ENCODE measurements around the gene CTBP2. TPM values are rescaled to one million over a fixed set of nuclear protein-coding genes. Genes with fewer than 3 reads are reported as not detected.

Gene CTBP2
- total and polyA plus RNA-seq, 10 of the 15 experiments (the other 5 are each of a cell fraction or from before 2014, with no cell fraction given), result 0.02 to 0.72 (median 0.06) TPM; not detected in 2

GRCh38 chr10:125142946-125143345 is 17.4 kb downstream of the CTBP2 start:
- Histone ChIP-seq H3K9ac (ENCODE audit: control insufficient read depth, insufficient read depth, low read length) (no peak overlapping the region), H3K9me3 (replicated peaks; ENCODE audit: control insufficient read depth, insufficient read depth, low read length) (no peaks in the 10 kb centered on the region), H3K79me2 (ENCODE audit: control insufficient read depth, insufficient read depth, low read length) (no peaks in the 10 kb centered on the region), H4K20me1 (ENCODE audit: control insufficient read depth, insufficient read depth) (no peaks in the 10 kb centered on the region; the same call in 1 of the 2 replicates), H3K4me3 (no peak overlapping the region), H3K4me1 (ENCODE audit: control insufficient read depth, insufficient read depth, low read length) (peaks cover 3% of the 10 kb centered on the region; the same call in 1 of the 2 replicates), H3K36me3 (ENCODE audit: control insufficient read depth in 2 of 2, insufficient read depth in 2 of 2, low read length in 1 of 2) (no peaks in the 10 kb centered on the region), H3K4me2 (ENCODE audit: control insufficient read depth, insufficient read depth) (no peak overlapping the region), H2AFZ (ENCODE audit: control insufficient read depth, low read depth, low read length) (no peak overlapping the region), H3K27me3 (replicated peaks in 1 of 2; ENCODE audit: control insufficient read depth in 2 of 2, insufficient read depth in 2 of 2, low read length in 1 of 2) (no peaks in the 10 kb centered on the region; a peak in 2 of 4 replicates), H3K27ac (ENCODE audit: control insufficient read depth, insufficient read depth) (no peak overlapping the region)
- DNase-seq (ENCODE audit: low read depth, low spot score), result no peak
- WGBS (ENCODE audit: insufficient coverage, insufficient replicate concordance, low lambda C conversion rate, missing lambda C conversion rate), result 64% methylated on average over 9 of the region's 9 CpGs
- no TSS peak for BruUV-seq (replicated peaks)
- intact Hi-C loops (cut with micrococcal nuclease; ENCODE audit: unreplicated experiment), result no loop called here
- ChIA-PET CTCF (no interaction called here), RAD21 (ENCODE audit: unreplicated experiment) (no interaction called here), SMC1A (ENCODE audit: uncharacterized antibody, unreplicated experiment) (no interaction called here), POLR2A (no interaction called here)
- TF ChIP-seq DPF2 (IDR thresholded peaks at IDR 0.05) (no peak), SMARCA5 (IDR thresholded peaks at IDR 0.05) (no peak), RB1 (IDR thresholded peaks at IDR 0.05; ENCODE audit: borderline replicate concordance) (no peak), PML (IDR thresholded peaks at IDR 0.05; ENCODE audit: low read length) (no peak), HDAC6 (IDR thresholded peaks at IDR 0.05; ENCODE audit: unreplicated experiment) (no peak), GABPA (IDR thresholded peaks at IDR 0.05; ENCODE audit: low read depth) (no peak), ZBTB4 (CRISPR knock-in tag; IDR thresholded peaks at IDR 0.05) (no peak), IRF4 (IDR thresholded peaks at IDR 0.05; ENCODE audit: low read depth, low read length) (no peak), TCF12 (IDR thresholded peaks at IDR 0.05; ENCODE audit: low read depth, low read length) (no peak), RELA (IDR thresholded peaks at IDR 0.05; ENCODE audit: borderline replicate concordance, partially characterized antibody) (no peak), JUNB (IDR thresholded peaks at IDR 0.05) (no peak)
- TF ChIP-seq, protein P1, sequence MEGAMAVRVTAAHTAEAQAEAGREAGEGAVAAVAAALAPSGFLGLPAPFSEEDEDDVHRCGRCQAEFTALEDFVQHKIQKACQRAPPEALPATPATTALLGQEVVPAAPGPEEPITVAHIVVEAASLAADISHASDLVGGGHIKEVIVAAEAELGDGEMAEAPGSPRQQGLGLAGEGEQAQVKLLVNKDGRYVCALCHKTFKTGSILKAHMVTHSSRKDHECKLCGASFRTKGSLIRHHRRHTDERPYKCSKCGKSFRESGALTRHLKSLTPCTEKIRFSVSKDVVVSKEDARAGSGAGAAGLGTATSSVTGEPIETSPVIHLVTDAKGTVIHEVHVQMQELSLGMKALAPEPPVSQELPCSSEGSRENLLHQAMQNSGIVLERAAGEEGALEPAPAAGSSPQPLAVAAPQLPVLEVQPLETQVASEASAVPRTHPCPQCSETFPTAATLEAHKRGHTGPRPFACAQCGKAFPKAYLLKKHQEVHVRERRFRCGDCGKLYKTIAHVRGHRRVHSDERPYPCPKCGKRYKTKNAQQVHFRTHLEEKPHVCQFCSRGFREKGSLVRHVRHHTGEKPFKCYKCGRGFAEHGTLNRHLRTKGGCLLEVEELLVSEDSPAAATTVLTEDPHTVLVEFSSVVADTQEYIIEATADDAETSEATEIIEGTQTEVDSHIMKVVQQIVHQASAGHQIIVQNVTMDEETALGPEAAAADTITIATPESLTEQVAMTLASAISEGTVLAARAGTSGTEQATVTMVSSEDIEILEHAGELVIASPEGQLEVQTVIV (IDR thresholded peaks at IDR 0.05; ENCODE audit: borderline replicate concordance, partially characterized antibody), result no peak
- no peak for FAIRE-seq
- in situ Hi-C loops (cut with MboI), result no loop called here
- no peak for ATAC-seq

All from GM12878 (cell line).